OCI-LY7 (cell line): ENCODE data around the gene IFT43. TPM values are rescaled to one million over a fixed set of nuclear protein-coding genes. Genes with fewer than 3 reads are reported as not detected.
"Not testable (repeated sequence)": the region's sequence is repeated elsewhere in the genome, so short reads cannot be mapped to it uniquely, and the experiment has no call there.

Source experiments
- BruUV-seq: library from RNA; stranded (reverse); fragments of 400-500 nt; replicated peaks from 2 replicates; lab custom pipeline; 2021; lab: Mats Ljungman, UMichigan
- CTCF ChIA-PET: fragments of 300-600 bp; sonication (Branson Sonifier 250); formaldehyde crosslinking; loops from one replicate; lab custom pipeline; 2022; ENCODE audit warnings: antibody characterized with exemption; ENCODE audit not compliant: unreplicated experiment; lab: Charles Lee
- POLR2A ChIA-PET: fragments of 300-600 bp; sonication (Branson Sonifier 250); formaldehyde crosslinking; loops from one replicate; lab custom pipeline; 2022; ENCODE audit warnings: antibody characterized with exemption; lab: Charles Lee
- DNase-seq: peaks from one replicate; pipeline ENCODE4 v3.0.0-alpha.2; 2015; ENCODE audit warnings: low spot score
- H2AFZ ChIP-seq: fragments of 200-600 bp; sonication (generic), shearing (Covaris generic); 2 replicates; pipeline ENCODE4 v1.6.1; 2014; ENCODE audit warnings: mild to moderate bottlenecking, antibody characterized with exemption, low read length, moderate library complexity
- H3K27ac ChIP-seq: fragments of 200-600 bp; sonication (generic); 2 replicates; pipeline ENCODE4 v1.5.1; 2014; ENCODE audit warnings: mixed run types, low read depth, mild to moderate bottlenecking, moderate library complexity, low read length, inconsistent platforms; ENCODE audit not compliant: poor library complexity, severe bottlenecking
- H3K36me3 ChIP-seq: fragments of 200-600 bp; sonication (generic); 2 replicates; pipeline ENCODE4 v1.6.1; 2014; ENCODE audit warnings: mild to moderate bottlenecking, antibody characterized with exemption, low read length, moderate library complexity, mixed read lengths; ENCODE audit not compliant: insufficient read depth
- H3K4me1 ChIP-seq: fragments of 200-600 bp; sonication (generic); 2 replicates; pipeline ENCODE4 v1.5.1; 2014; ENCODE audit warnings: mild to moderate bottlenecking, low read length; ENCODE audit not compliant: insufficient read depth, poor library complexity, severe bottlenecking
- H3K4me2 ChIP-seq: fragments of 200-600 bp; sonication (generic); 2 replicates; pipeline ENCODE4 v1.6.1; 2014; ENCODE audit warnings: mild to moderate bottlenecking, low read length
- H3K4me3 ChIP-seq: fragments of 200-600 bp; sonication (generic); 2 replicates; pipeline ENCODE4 v1.5.1; 2014; ENCODE audit warnings: mild to moderate bottlenecking, low read depth, low read length; ENCODE audit not compliant: poor library complexity, severe bottlenecking
- H3K79me2 ChIP-seq: fragments of 200-600 bp; sonication (generic); 2 replicates; pipeline ENCODE4 v1.6.1; 2016; ENCODE audit warnings: low read depth, mild to moderate bottlenecking, low read length, moderate library complexity, mixed read lengths; ENCODE audit not compliant: insufficient read depth
- H3K9me2 ChIP-seq: fragments of 200-600 bp; sonication (generic); 2 replicates; pipeline ENCODE4 v1.6.1; 2016; ENCODE audit warnings: mild to moderate bottlenecking, low read length, mixed read lengths; ENCODE audit not compliant: insufficient read depth
- H3K9me3 ChIP-seq: fragments of 200-600 bp; sonication (generic); 2 replicates; pipeline ENCODE4 v1.6.1; 2014; ENCODE audit warnings: mild to moderate bottlenecking, mixed run types, low read length, mixed read lengths
- H4K20me1 ChIP-seq: fragments of 200-600 bp; sonication (generic); 2 replicates; pipeline ENCODE4 v1.6.1; 2014; ENCODE audit warnings: mild to moderate bottlenecking, antibody characterized with exemption, low read length, moderate library complexity, mixed read lengths; ENCODE audit not compliant: insufficient read depth
- CTCF ChIP-seq: fragments of 200-600 bp; sonication (generic); conservative IDR thresholded peaks from 2 replicates; pipeline ENCODE4 v1.5.1; 2014; ENCODE audit warnings: mild to moderate bottlenecking, antibody characterized with exemption, low read length, moderate library complexity, mixed read lengths
- EZH2phosphoT487 ChIP-seq: fragments of 200-600 bp; sonication (generic); IDR thresholded peaks from 2 replicates; pipeline ENCODE4 v1.6.1; 2018; ENCODE audit warnings: low read depth, borderline replicate concordance, mild to moderate bottlenecking, mixed run types, antibody characterized with exemption, low read length, moderate library complexity, mixed read lengths
- intact Hi-C: fragments of 100-400 bp; cut with micrococcal nuclease; formaldehyde crosslinking; loops from one replicate; pipeline ENCODE4 v1.10.0; 2022; ENCODE audit not compliant: unreplicated experiment
- total RNA-seq, 2 experiments: library from RNA; depleted of rRNA in 1 of 2; stranded (reverse); fragments of >200 nt in 1 of 2; shearing (Covaris generic) in 1 of 2; gene quantifications; 2 replicates each; pipeline ENCODE4 v1.2.3, GENCODE V29; 2014 to 2022

IFT43 gene
- total RNA-seq, 2 experiments from 2014 or later: 9.3 to 13.6 TPM

- BruUV-seq: no TSS peak
- DNase-seq: no peak
- Histone ChIP-seq H4K20me1 (no peaks in the 10 kb centered on the region), H3K4me2 (no peak overlapping the region), H3K79me2 (no peaks in the 10 kb centered on the region), H3K9me3 (peaks cover 13% of the 10 kb centered on the region; the same call in 1 of the 2 replicates), H3K9me2 (no peaks in the 10 kb centered on the region), H3K4me1 (no peaks in the 10 kb centered on the region), H3K36me3 (no peaks in the 10 kb centered on the region; the same call in 1 of the 2 replicates), H3K27ac (no peak overlapping the region), H3K4me3 (no peak overlapping the region), H2AFZ (no peak overlapping the region)
- POLR2A ChIA-PET: interaction anchor here (0.6 to 1.1 kb wide), 4 partner anchors 122 to 1694 kb away, joined by 3 to 5 read pairs (median 3); no protein-coding TSS in a partner anchor
- intact Hi-C loops: no loop called here
- CTCF ChIA-PET: no interaction called here
- TF ChIP-seq EZH2phosphoT487 (no peak), CTCF (no peak)
Measured at GRCh38 chr14:76006253-76006652, 20.7 kb downstream of the IFT43 start.

- CTCF ChIA-PET: no interaction called here
- DNase-seq: no peak
- Histone ChIP-seq H3K4me2 (no peak overlapping the region), H3K9me3 (peaks cover 13% of the 10 kb centered on the region; the same call in 1 of the 2 replicates), H3K4me3 (no peak overlapping the region), H3K36me3 (no peaks in the 10 kb centered on the region; the same call in 1 of the 2 replicates), H4K20me1 (no peaks in the 10 kb centered on the region), H2AFZ (no peak overlapping the region), H3K4me1 (no peaks in the 10 kb centered on the region), H3K27ac (no peak overlapping the region), H3K79me2 (no peaks in the 10 kb centered on the region), H3K9me2 (no peaks in the 10 kb centered on the region)
- intact Hi-C loops: no loop called here
- TF ChIP-seq CTCF (no peak), EZH2phosphoT487 (no peak)
- no TSS peak for BruUV-seq
- POLR2A ChIA-PET: interaction anchor here (1.1 kb wide), 1 partner anchor 253 kb away, joined by 3 read pairs; no protein-coding TSS in a partner anchor
Measured at GRCh38 chr14:76007379-76007778, 21.8 kb downstream of the IFT43 start.

GRCh38 chr14:76007852-76008251 lies 22.3 kb downstream of the IFT43 start:
- H2AFZ ChIP-seq: no peak overlapping the region
- H3K9me3 ChIP-seq: peaks cover 13% of the 10 kb centered on the region; the same call in 1 of the 2 replicates
- BruUV-seq: no TSS peak
- no peak overlapping the region for H3K4me3 ChIP-seq
- DNase-seq: no peak
- no peak overlapping the region for H3K4me2 ChIP-seq
- no peaks in the 10 kb centered on the region for H3K9me2 ChIP-seq
- POLR2A ChIA-PET: no interaction called here
- CTCF ChIA-PET: no interaction called here
- no peaks in the 10 kb centered on the region; the same call in 1 of the 2 replicates for H3K36me3 ChIP-seq
- no peaks in the 10 kb centered on the region for H4K20me1 ChIP-seq
- H3K27ac ChIP-seq: no peak overlapping the region
- H3K4me1 ChIP-seq: no peaks in the 10 kb centered on the region
- TF ChIP-seq CTCF: no peak
- TF ChIP-seq EZH2phosphoT487: no peak
- intact Hi-C loops: no loop called here
- H3K79me2 ChIP-seq: no peaks in the 10 kb centered on the region

GRCh38 chr14:76009627-76010026 lies 24.1 kb downstream of the IFT43 start:
- H3K36me3 ChIP-seq, H3K9me2 ChIP-seq, CTCF ChIA-PET, POLR2A ChIA-PET, BruUV-seq, intact Hi-C loops, H3K27ac ChIP-seq, H3K79me2 ChIP-seq, H4K20me1 ChIP-seq, H3K4me2 ChIP-seq, H2AFZ ChIP-seq, H3K4me1 ChIP-seq, H3K4me3 ChIP-seq, DNase-seq, H3K9me3 ChIP-seq: not testable (repeated sequence)
